IMR-90 (cell line): ENCODE results near the gene VPS41.

Source experiments
- CEBPB ChIP-seq: IDR thresholded peaks from 2 replicates; pipeline ENCODE4 v1.6.1; 2012; ENCODE audit warnings: low read depth, low read length, improper control_type of control experiment
- CTCF ChIP-seq: conservative IDR thresholded peaks from 2 replicates; pipeline ENCODE4 v1.5.1; 2012; ENCODE audit warnings: mild to moderate bottlenecking, low read depth, low read length, improper control_type of control experiment
- MAZ ChIP-seq: IDR thresholded peaks from 2 replicates; pipeline ENCODE4 v1.6.1; 2012; ENCODE audit warnings: low read depth, mild to moderate bottlenecking, low read length, improper control_type of control experiment, moderate library complexity, borderline replicate concordance
- POLR2A ChIP-seq: IDR thresholded peaks from 2 replicates; pipeline ENCODE4 v1.6.1; 2012; ENCODE audit warnings: mild to moderate bottlenecking, low read depth, low read length

- no peak for TF ChIP-seq POLR2A
- no peak for TF ChIP-seq CTCF
- no peak for TF ChIP-seq MAZ
- peak; percentile 50; the same call in 1 of the 2 replicates for TF ChIP-seq CEBPB
These were observed 62.7 kb downstream of the VPS41 start for GRCh38 chr7:38846280-38846679.
